Measurements from ENCODE around the gene SUFU.
"Not testable (repeated sequence)": the region's sequence is repeated elsewhere in the genome, so short reads cannot be mapped to it uniquely, and the experiment has no call there.

Gene SUFU

DNA sequence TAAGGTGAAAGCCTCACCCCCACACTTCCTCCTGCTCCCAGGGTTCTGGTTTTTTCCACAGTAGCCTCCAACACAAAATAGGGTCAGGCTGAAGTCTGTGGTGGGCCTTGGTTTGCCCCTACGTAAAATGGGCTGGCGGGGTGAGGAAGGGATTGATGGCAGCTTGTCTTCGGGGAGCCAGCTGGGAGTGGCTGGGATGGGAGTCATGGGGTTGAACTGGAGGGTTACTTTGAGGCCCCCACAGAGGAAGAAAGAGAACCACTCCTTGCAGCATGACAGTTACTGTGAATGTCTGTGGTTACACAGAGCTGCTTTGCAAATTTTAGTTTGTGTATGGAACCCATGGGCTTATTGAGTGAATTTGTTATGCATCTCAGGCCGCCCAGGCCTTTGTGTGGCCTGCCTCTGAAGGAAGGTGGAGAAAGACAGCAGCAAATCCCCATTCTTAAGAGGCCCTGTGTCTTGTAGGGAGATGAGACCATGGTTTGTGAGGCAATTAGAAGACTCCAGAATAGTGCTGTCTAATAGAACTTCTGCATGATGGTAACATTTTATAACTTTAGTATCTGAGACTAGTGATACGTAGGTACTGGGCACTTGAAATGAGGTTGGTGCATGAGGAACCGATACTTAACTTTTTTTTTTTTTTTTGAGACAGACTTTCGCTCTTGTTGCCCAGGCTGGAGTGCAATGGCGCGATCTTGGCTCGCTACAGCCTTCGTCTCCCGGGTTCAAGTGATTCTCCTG, 148.6 kb downstream of the SUFU start:
- no peak for DNase-seq

DNA sequence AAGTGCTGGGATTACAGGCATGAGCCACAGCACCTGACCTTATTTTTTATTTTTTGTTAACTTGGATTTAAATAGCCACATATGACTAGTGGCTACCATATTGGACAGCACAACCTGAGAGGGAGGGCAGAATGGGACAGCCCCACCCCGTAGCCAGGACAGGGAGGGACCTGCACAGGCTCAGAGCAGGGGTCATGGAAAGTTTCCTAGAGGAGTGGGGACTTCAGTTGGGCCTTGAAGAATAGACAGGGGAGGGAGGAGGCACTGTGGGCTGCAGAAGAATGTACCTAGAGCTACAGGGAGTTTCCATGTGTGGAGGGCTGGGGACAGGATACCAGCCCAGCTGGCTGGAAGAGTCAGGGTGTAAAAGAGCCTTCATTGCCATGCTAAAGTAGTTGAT, 149.3 kb downstream of the SUFU start:
- DNase-seq = no peak

- DNase-seq = no peak
Observed at GRCh38 chr10:102654566-102654965, 150.8 kb downstream of the SUFU start.

DNA sequence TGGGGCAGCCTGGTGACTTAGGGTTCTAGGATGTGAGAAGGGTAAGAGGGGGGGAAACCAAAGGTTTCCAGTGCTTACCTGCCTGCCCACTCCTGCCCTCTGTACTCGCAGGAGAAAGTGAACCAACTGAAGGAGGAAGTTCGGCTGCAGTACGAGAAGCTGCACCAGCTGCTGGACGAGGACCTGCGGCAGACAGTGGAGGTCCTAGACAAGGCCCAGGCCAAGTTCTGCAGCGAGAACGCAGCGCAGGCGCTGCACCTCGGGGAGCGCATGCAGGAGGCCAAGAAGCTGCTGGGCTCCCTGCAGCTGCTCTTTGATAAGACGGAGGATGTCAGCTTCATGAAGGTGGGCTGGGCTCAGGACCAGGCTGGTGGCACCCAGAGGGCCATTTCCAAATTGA, 151.2 kb downstream of the SUFU start:
- no peak for DNase-seq

- no peak for DNase-seq
Observed at GRCh38 chr10:102656026-102656425, 152.3 kb downstream of the SUFU start.

- DNase-seq = no peak
Observed at GRCh38 chr10:102656791-102657371, 153.1 kb downstream of the SUFU start.

GRCh38 chr10:102657451-102657850, 153.7 kb downstream of the SUFU start:
- DNase-seq = no peak

GRCh38 chr10:102657984-102658724, 154.4 kb downstream of the SUFU start:
- no peak for DNase-seq

GRCh38 chr10:102658802-102659201, 155.0 kb downstream of the SUFU start:
- DNase-seq = no peak

DNA sequence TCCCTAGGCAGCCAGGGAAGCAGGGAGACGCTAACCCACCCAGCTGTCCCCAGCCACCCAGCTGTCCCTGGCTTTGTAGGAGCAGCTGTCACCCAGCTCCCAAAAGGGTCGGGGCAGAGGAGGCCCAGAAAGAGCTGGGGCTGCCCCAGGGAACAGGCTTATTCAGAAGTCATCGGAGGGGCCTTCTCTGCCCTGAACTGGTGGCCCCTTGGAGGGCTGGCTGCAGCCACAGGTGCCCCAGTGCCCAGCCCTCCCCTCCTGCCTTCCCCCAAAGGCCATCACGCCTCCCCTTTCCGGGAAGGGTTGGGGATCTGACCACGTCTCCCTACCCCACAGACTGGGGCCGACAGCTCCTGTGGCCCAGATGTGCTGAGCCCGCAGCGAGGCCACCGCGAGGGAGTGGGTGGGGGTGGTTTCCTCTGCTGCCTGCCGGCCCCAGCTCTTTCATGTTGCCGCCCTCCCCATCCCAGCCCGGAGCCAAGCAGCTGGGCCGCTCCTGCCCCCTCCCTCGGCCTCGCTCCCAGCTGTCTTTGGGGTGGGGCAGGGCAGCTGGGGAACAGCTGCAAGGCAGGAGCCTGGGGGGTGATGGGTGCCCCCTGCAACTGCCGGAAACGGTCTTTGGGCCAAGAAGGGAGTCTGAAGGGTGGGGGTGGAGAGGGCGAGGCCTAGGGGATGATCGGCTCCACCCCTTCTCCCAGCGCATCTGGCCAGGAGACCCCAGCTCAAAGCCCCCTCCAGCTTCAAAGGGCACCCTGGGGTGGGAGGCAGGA, 157.3 kb downstream of the SUFU start:
- DNase-seq = peak; percentile 28

GRCh38 chr10:102661658-102662028, 157.9 kb downstream of the SUFU start:
- no peak for DNase-seq

- no peak for DNase-seq
Observed at GRCh38 chr10:102665904-102666509, 162.2 kb downstream of the SUFU start.

GRCh38 chr10:102667411-102667810, 163.6 kb downstream of the SUFU start:
- not testable (repeated sequence) for DNase-seq

DNA sequence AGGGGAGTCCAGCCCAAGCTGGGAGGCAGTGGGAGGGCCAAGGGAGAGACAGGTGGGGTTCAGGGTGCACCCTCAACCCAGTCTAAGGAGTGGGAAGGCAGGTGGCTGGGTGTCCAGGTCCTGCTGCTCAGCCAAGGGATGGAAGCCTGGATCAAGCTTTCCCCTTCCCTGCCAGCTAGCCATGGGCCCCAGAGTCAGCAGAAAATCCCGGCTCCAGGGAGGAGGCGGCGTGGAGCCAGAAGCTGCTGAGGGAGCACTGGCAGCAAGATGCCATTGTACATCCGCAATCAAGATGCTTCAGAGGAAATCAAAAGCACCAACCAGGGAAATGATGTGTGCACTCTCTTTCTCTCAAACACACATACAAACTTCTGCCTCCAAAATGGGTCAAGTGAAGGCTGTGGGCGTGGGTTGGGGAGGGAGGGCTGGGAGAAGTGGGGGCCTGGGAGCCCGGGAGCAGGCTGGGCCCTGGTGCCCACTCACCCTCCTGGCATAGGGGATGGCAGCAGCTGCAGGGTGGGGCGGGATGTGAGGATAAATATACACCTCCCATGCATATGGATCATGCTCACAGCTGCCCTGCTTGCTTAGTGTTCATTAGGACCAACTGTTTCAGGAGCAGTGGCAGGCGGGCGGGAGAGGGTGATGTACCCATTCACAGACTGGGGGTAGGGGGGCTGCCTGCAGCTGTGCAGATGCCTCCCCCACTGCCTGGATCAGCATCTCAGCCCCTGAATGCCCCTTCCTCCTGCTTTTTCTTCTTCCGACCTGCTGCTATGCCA, 164.7 kb downstream of the SUFU start:
- DNase-seq = no peak

GRCh38 chr10:102669206-102670064, 165.7 kb downstream of the SUFU start:
- peak; percentile 83 for DNase-seq

DNA sequence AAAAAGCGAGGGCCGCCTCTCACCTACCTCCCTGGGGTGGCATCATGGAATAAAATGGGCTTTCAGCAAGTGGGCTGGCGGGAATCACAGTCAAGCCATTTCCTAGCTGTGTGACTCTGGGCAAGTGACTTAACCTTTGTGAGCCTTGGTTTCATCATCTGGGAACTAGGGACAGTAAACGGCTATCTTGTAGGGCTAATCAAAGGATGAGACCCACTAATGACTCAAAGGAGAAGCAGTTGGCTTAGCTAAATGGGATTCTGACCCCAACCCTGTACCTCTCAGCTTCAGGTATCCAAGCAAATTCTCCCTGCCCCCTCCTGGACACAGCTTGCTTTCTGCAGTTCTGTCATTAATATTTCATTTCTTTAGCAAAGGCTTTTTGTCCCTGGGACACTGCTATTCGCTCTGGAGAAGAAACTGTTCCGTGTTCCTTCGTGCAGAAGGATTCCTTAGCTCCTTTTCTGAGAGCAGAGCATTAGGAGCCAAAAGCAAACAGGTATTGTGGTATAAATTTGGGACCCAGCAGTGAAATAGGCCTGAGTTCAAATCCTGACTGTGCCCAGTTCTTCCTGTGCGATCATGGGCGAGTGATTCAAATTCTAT, 166.4 kb downstream of the SUFU start:
- DNase-seq = no peak

GRCh38 chr10:102670871-102671434, 167.2 kb downstream of the SUFU start:
- no peak for DNase-seq

- DNase-seq = no peak
Observed at GRCh38 chr10:102673236-102673818, 169.6 kb downstream of the SUFU start.

GRCh38 chr10:102673819-102674511, 170.2 kb downstream of the SUFU start:
- DNase-seq = peak; percentile 80
